HepG2 (cell line): ENCODE results near the gene ADM5. TPM values are rescaled to one million over a fixed set of nuclear protein-coding genes. Genes with fewer than 3 reads are reported as not detected.

ENCODE experiments used
- ATF7-NPFF ChIP-seq: sonication (generic); formaldehyde crosslinking; IDR thresholded peaks from 2 replicates; pipeline ENCODE4 v1.8.1; 2023; ENCODE audit warnings: mild to moderate bottlenecking, low read depth, missing genetic modification reagents, moderate library complexity
- CBX2 ChIP-seq, 2 experiments: fragments of 200-600 bp in 1 of 2; sonication (generic); formaldehyde crosslinking in 1 of 2; IDR thresholded peaks; 2 replicates each; pipeline versions ENCODE4 v1.7.0 to v1.8.1; 2018 to 2022; ENCODE audit warnings: low read depth in 2 of 2, low read length in 1 of 2, mild to moderate bottlenecking in 1 of 2, missing genetic modification reagents in 1 of 2
- HNF1A ChIP-seq, 2 experiments: sonication (generic) in 1 of 2; formaldehyde crosslinking in 1 of 2; IDR thresholded peaks; 2 replicates each; pipeline versions ENCODE4 v1.4.0 to v1.6.1; 2016 to 2020; ENCODE audit warnings: borderline replicate concordance in 1 of 2, low read depth in 1 of 2, mild to moderate bottlenecking in 1 of 2, missing genetic modification reagents in 1 of 2
- JARID2 ChIP-seq: sonication (generic); formaldehyde crosslinking; IDR thresholded peaks from 2 replicates; pipeline ENCODE4 v1.8.1; 2023; ENCODE audit warnings: missing genetic modification reagents, inconsistent platforms; ENCODE audit not compliant: insufficient replicate concordance
- MAF1 ChIP-seq: sonication (generic); formaldehyde crosslinking; IDR thresholded peaks from 2 replicates; pipeline ENCODE4 v1.5.0; 2020; ENCODE audit warnings: missing genetic modification reagents, borderline replicate concordance
- TEAD3 ChIP-seq: optimal IDR thresholded peaks from 2 replicates; pipeline ENCODE3; 2016; ENCODE audit warnings: borderline replicate concordance
- ZBTB8A ChIP-seq: sonication (generic); formaldehyde crosslinking; IDR thresholded peaks from 2 replicates; pipeline ENCODE4 v1.4.0; 2020; ENCODE audit warnings: mild to moderate bottlenecking, low read depth, missing genetic modification reagents, borderline replicate concordance
- ZNF232 ChIP-seq: sonication (generic); formaldehyde crosslinking; IDR thresholded peaks from 2 replicates; pipeline ENCODE4 v1.4.0; 2020; ENCODE audit warnings: missing genetic modification reagents, borderline replicate concordance
- polyA plus RNA-seq, 8 experiments: library from polyadenylated mRNA; depleted of rRNA in 3 of 8; stranded (reverse) in 7 of 8; unstranded in 1 of 8; fragments of >200 nt; fragmentation: Illumina TruSeq in 4 of 8; extraction: Trizol in 4 of 8; gene quantifications; 2 replicates each; pipeline versions ENCODE4 v1.2.1 to v1.2.3, GENCODE V29; 2011 to 2016; ENCODE audit warnings: low read depth in 4 of 8, missing spikeins in 1 of 8, mixed read lengths in 1 of 8; ENCODE audit not compliant: insufficient read depth in 1 of 8
- total RNA-seq, 5 experiments: library from RNA; depleted of rRNA; stranded (reverse); fragments of >200 nt; fragmentation: Illumina TruSeq; extraction: Trizol; gene quantifications; 2 replicates each; pipeline ENCODE4 v1.2.3, GENCODE V29; 2016; ENCODE audit warnings: low read depth in 1 of 5
- TF ChIP-seq, protein P1 (sequence below): sonication (generic); formaldehyde crosslinking; conservative IDR thresholded peaks from 2 replicates; pipeline ENCODE4 v1.4.0; 2020; ENCODE audit warnings: missing genetic modification reagents

Gene ADM5
- total and polyA plus RNA-seq, 2 of the 13 experiments (the other 11 are each of a cell fraction or from before 2014, with no cell fraction given), result 2.7 to 4.1 TPM

GRCh38 chr19:49653466-49653806 lies 36.0 kb upstream of the ADM5 start (continued):
- TF ChIP-seq TEAD3 (CRISPR knock-in tag), result no peak
- no peak for TF ChIP-seq ZNF232 (CRISPR knock-in tag)
- TF ChIP-seq MAF1 (CRISPR knock-in tag), result no peak
- TF ChIP-seq, protein P1, sequence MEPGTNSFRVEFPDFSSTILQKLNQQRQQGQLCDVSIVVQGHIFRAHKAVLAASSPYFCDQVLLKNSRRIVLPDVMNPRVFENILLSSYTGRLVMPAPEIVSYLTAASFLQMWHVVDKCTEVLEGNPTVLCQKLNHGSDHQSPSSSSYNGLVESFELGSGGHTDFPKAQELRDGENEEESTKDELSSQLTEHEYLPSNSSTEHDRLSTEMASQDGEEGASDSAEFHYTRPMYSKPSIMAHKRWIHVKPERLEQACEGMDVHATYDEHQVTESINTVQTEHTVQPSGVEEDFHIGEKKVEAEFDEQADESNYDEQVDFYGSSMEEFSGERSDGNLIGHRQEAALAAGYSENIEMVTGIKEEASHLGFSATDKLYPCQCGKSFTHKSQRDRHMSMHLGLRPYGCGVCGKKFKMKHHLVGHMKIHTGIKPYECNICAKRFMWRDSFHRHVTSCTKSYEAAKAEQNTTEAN (CRISPR knock-in tag), result no peak
- TF ChIP-seq HNF1A (IDR thresholded peaks at IDR 0.05; ENCODE audit: low read depth), result no peak
- no peak for TF ChIP-seq HNF1A (CRISPR knock-in tag; IDR thresholded peaks at IDR 0.05; ENCODE audit: borderline replicate concordance)
- TF ChIP-seq CBX2 (IDR thresholded peaks at IDR 0.05; ENCODE audit: low read depth, low read length), result no peak
- TF ChIP-seq CBX2 (CRISPR knock-in tag; IDR thresholded peaks at IDR 0.05; ENCODE audit: low read depth), result no peak
- TF ChIP-seq JARID2 (CRISPR knock-in tag), result no peak
- no peak for TF ChIP-seq ZBTB8A (CRISPR knock-in tag)
- TF ChIP-seq ATF7-NPFF (CRISPR knock-in tag), result no peak
- TF ChIP-seq, all 625 proteins: peak for 2
